ENCODE measurements around the gene ISCU.

ISCU gene

DNA sequence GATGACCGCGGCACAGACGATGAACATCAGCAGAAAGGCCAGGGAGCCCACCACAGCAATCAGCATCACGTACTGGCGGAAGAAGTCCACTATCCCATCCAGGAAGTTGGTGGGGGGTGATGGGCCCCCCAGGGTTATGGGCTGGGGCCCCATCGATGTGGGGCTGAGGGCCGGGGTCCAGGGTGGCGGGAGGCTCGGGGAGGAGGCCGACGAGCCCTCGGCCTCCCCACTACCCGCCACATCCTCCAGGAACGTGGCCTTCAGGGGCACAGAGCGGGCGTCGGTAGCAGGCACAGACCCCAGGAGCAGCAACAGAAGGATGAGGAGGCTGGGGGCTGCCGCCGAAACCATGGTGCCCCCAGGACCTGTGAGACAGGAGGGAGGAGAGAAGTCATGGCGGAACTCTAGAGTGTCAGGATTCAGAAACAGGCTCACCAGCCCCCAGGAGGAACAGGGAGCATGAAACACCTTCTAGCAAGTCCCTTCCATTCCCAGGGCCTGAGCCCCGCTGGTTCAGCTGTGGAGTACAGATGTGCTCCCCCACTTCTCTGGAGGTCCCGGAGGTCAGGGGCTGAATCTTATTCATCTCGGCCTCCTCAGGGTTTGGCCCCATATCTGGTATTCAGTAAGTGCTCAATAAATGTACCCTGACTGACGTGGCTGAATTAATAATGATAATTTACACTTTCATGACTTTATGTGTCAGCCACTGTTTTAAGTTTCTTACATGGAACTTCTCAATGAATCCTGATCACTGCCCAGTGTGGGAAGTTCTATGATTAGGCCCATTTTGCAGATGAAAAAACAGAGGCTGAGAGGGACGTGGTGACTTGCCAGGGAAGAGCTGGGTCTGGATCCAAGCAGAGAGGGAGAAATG lies 29.9 kb downstream of the ISCU start:
- no peak overlapping the region for H3K27ac ChIP-seq

DNA sequence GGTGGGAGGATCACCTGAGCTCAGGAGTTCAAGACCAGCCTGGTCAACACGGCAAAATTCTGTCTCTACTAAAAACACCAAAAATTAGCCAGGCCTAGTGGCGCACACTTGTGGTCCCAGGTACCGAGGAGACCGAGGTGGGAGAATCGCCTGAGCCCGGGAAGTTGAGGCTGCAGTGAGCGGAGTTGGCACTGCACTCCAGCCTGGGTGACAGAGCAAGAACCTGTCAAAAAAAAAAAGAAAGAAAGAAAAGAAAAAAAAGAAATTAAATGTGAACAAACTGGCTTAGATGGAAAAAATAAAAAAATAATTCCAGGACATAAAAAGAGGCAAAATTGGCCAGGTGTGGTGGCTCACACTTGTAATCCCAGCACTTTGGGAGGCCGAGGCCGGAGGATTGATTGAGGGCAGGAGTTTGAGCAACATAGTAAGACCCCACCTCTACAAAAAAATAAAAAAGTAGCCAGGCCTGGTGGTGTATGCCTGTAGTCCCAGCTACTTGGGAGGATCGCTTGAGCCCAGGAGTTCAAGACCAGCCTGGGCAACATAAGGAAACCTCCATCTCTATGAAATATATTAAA lies 32.0 kb downstream of the ISCU start:
- DNase-seq (ENCODE audit: low spot score): no peak
- CTCF ChIA-PET: interaction anchor here (0.6 kb wide), 1 partner anchor 289 kb away, joined by 3 read pairs; no protein-coding TSS in a partner anchor
- H3K27ac ChIP-seq: no peak overlapping the region
- TF ChIP-seq, protein P1, sequence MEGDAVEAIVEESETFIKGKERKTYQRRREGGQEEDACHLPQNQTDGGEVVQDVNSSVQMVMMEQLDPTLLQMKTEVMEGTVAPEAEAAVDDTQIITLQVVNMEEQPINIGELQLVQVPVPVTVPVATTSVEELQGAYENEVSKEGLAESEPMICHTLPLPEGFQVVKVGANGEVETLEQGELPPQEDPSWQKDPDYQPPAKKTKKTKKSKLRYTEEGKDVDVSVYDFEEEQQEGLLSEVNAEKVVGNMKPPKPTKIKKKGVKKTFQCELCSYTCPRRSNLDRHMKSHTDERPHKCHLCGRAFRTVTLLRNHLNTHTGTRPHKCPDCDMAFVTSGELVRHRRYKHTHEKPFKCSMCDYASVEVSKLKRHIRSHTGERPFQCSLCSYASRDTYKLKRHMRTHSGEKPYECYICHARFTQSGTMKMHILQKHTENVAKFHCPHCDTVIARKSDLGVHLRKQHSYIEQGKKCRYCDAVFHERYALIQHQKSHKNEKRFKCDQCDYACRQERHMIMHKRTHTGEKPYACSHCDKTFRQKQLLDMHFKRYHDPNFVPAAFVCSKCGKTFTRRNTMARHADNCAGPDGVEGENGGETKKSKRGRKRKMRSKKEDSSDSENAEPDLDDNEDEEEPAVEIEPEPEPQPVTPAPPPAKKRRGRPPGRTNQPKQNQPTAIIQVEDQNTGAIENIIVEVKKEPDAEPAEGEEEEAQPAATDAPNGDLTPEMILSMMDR (conservative IDR thresholded peaks at IDR 0.05; ENCODE audit: low read depth): no peak
- POLR2A ChIA-PET (ENCODE audit: low non-redundant PET): no interaction called here

More for the DNA sequence above, 29.9 kb downstream of the ISCU start:
- no peak for DNase-seq (ENCODE audit: low spot score)
- CTCF ChIA-PET: interaction anchor here (0.6 kb wide), 1 partner anchor 37 kb away, joined by 3 read pairs; no protein-coding TSS in a partner anchor
- TF ChIP-seq, protein P1 (conservative IDR thresholded peaks at IDR 0.05; ENCODE audit: low read depth): no peak
- POLR2A ChIA-PET (ENCODE audit: low non-redundant PET): no interaction called here

DNA sequence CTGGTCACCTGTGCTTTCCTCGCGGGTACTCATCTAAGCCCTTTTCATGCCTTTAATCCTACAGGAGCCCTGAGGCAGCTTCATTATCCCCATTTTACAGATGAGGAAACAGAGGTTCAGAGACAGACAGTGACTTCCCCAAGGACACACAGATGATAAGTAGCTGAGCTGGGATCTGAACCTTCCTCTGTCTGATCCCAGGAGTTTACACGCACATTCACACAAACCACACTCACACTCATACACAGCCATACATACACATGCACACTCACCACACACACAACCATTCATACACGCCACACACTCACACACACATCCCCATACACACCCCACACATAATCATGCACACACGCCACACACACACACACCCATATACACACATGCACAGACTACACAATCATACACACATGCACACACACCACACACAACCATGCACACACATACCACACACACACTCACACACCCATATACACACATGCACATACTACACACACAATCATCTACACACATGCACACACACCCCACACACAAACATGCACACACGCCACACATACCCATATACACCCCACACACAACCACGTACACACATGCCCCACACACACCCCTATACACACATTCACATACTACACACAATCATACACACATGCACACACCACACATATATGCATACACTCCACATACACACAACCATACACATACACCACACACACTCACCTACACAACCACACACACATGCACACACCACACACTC lies 32.7 kb downstream of the ISCU start:
- POLR2A ChIA-PET (ENCODE audit: low non-redundant PET): no interaction called here
- H3K27ac ChIP-seq: no peak overlapping the region
- TF ChIP-seq, protein P1 (conservative IDR thresholded peaks at IDR 0.05; ENCODE audit: low read depth): no peak
- CTCF ChIA-PET: interaction anchor here (0.5 to 1.0 kb wide), 4 partner anchors 23 to 669 kb away, joined by 3 to 5 read pairs (median 4); no protein-coding TSS in a partner anchor
- DNase-seq (ENCODE audit: low spot score): no peak

DNA sequence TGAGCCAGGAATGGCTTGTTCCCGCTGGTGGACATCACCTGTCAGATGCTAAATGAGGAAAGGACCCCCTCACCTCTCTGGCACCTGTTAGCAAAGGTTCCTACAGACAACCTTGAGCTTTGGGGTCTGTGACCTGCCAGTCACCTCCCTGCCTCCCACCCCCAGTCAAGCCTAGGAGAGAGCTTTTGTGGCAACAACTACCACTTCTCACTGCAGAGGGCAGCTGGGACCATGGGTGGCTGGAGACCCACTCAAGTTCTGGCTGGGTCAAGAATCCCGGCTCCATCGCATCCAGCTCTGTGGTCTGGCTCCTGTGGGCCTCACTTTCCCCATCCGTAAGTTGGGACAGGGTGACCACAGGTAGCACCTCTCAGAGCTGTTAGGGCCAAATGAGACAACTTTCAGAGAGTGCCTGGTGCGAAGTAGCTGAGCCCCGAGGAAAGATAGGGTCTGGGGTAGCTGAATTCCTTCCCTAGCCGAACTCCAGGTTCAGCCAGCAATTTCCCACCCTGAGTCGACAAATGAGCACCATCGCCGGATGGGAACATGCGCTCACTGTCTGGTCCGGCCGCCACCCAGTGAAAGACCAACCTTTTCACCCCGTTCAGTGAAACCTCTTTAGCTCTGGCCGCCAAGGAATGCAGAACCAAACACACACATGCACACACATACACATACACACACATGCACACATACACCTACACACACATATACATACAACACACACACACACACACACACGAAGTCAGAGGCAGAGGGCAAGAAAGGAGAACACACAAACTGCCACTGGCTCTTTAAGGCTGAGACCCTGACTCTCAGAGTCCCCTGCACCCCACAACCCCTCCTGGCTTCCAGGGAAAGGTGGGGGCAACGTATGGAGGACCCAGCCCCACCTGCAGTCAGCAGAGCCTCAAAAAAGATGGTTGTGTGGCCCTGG lies 33.6 kb downstream of the ISCU start:
- ChIA-PET CTCF (interaction anchor here (0.5 to 1.0 kb wide), 3 partner anchors 22 to 668 kb away, joined by 3 to 5 read pairs (median 4); no protein-coding TSS in a partner anchor), POLR2A (ENCODE audit: low non-redundant PET) (no interaction called here)
- no peak overlapping the region for H3K27ac ChIP-seq
- TF ChIP-seq, protein P1 (conservative IDR thresholded peaks at IDR 0.05; ENCODE audit: low read depth): no peak
- DNase-seq (ENCODE audit: low spot score): no peak

DNA sequence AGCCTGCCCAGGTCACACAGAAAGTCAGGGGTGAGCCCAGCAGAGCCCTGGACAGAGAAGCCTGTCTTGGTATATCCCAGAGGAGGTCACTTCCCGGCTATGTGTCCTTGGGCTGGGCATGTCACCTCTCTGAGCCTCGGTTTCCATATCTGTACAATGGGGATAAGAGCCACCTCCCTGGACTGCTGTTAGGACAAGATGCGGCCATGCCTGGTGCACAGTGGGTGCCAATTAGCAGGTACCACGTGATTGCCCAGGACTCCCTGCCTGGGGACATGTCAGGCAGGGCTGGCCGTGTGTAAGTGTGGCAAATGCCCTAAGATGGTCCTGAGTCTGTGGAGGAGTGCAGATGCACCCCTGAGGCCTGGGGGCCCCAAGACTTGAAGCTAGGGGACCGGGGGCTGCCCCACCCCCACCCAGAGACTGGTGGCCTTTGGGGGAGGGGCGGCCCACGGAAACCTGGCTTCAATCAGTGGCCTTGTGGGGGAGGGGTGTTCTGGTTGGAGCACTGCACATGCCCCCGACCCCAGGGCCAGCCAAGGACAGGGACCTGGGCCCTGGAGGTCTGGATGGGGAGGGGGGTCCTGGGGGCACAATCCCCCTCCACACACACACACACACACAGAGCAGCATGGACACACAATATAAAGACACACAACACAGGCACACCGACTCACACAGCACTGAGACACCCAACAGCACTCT lies 34.6 kb downstream of the ISCU start:
- TF ChIP-seq, protein P1 (conservative IDR thresholded peaks at IDR 0.05; ENCODE audit: low read depth): no peak
- ChIA-PET CTCF (no interaction called here), POLR2A (ENCODE audit: low non-redundant PET) (no interaction called here)
- H3K27ac ChIP-seq: no peak overlapping the region
- DNase-seq (ENCODE audit: low spot score): no peak

Data from RWPE1 (cell line).